ENCODE results near the gene HPDL.

- TF ChIP-seq CTCF (IDR thresholded peaks at IDR 0.05; ENCODE audit: low read depth, low read length) (no peak), POLR2A (IDR thresholded peaks at IDR 0.05; ENCODE audit: extremely low read depth, insufficient read length) (no peak)
Measured at GRCh38 chr1:45335855-45336324, 9.2 kb downstream of the HPDL start.

Measured in NB4 (cell line).